ENCODE data around the gene TENM4. TPM values are rescaled to one million over a fixed set of nuclear protein-coding genes. Genes with fewer than 3 reads are reported as not detected.

Gene TENM4
- total RNA-seq, 1 experiment from 2014 or later, result 25.0 TPM

DNA sequence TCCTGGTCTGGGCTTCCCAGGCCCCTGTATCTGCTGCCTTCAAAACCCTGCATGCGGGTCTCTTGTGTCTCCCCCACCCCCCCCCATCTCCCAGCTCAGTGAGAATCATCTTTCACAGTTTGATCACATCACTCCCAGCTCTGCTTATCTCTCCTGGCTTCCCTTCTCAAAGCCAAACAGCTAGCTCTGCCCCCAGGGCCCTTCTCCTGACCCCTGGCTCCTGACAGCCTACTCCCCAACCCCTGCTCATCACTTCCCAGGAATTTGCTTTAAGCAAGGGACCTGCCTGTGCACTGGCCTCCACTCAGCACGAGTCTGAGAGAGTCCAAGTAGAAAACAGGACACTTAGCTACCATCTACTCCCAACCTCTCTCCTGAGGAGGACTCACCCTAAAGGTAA is 342.7 kb downstream of the TENM4 start (continued):
- TF ChIP-seq, protein P1, sequence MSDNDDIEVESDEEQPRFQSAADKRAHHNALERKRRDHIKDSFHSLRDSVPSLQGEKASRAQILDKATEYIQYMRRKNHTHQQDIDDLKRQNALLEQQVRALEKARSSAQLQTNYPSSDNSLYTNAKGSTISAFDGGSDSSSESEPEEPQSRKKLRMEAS (CRISPR knock-in tag; IDR thresholded peaks at IDR 0.05), result no peak
- TF ChIP-seq, protein P2, sequence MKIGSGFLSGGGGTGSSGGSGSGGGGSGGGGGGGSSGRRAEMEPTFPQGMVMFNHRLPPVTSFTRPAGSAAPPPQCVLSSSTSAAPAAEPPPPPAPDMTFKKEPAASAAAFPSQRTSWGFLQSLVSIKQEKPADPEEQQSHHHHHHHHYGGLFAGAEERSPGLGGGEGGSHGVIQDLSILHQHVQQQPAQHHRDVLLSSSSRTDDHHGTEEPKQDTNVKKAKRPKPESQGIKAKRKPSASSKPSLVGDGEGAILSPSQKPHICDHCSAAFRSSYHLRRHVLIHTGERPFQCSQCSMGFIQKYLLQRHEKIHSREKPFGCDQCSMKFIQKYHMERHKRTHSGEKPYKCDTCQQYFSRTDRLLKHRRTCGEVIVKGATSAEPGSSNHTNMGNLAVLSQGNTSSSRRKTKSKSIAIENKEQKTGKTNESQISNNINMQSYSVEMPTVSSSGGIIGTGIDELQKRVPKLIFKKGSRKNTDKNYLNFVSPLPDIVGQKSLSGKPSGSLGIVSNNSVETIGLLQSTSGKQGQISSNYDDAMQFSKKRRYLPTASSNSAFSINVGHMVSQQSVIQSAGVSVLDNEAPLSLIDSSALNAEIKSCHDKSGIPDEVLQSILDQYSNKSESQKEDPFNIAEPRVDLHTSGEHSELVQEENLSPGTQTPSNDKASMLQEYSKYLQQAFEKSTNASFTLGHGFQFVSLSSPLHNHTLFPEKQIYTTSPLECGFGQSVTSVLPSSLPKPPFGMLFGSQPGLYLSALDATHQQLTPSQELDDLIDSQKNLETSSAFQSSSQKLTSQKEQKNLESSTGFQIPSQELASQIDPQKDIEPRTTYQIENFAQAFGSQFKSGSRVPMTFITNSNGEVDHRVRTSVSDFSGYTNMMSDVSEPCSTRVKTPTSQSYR (CRISPR knock-in tag; IDR thresholded peaks at IDR 0.05), result no peak
- TF ChIP-seq, protein P3, sequence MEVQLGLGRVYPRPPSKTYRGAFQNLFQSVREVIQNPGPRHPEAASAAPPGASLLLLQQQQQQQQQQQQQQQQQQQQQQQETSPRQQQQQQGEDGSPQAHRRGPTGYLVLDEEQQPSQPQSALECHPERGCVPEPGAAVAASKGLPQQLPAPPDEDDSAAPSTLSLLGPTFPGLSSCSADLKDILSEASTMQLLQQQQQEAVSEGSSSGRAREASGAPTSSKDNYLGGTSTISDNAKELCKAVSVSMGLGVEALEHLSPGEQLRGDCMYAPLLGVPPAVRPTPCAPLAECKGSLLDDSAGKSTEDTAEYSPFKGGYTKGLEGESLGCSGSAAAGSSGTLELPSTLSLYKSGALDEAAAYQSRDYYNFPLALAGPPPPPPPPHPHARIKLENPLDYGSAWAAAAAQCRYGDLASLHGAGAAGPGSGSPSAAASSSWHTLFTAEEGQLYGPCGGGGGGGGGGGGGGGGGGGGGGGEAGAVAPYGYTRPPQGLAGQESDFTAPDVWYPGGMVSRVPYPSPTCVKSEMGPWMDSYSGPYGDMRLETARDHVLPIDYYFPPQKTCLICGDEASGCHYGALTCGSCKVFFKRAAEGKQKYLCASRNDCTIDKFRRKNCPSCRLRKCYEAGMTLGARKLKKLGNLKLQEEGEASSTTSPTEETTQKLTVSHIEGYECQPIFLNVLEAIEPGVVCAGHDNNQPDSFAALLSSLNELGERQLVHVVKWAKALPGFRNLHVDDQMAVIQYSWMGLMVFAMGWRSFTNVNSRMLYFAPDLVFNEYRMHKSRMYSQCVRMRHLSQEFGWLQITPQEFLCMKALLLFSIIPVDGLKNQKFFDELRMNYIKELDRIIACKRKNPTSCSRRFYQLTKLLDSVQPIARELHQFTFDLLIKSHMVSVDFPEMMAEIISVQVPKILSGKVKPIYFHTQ (CRISPR knock-in tag; IDR thresholded peaks at IDR 0.05), result no peak
- no peak for TF ChIP-seq ATF1 (CRISPR knock-in tag; IDR thresholded peaks at IDR 0.05)

DNA sequence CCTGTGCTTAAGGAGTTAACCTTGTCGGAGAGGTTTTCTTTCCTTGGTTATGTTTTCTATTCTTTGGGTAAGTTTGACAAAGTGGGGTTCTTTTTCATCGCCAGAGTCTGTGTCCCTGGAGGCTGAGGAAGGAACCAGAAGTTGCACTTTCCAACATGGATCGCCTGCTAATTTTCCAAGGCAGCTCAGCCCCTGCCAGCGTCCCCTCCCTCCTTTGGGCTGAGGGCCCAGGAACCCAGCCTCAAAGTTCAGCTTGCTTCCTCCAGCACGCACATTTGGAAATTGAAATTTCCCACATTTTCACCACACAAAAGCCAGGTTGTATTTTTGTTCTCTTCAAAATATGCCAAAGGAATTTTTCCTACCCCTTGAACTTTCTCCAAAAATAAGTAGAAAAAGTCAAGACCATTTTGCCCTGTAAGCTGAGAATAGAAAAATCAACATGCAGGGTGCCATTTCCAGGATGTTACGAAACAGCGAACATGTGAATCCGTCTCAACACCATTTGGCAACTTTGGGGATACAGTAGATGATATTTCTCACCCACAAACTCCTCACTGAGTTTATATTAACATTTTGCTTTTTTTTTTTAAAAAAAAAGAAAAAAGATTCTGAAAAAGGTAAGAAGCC is 343.5 kb downstream of the TENM4 start:
- H3K36me3 Mint-ChIP-seq, result no peaks in the 10 kb centered on the region
- no peak for ATAC-seq
- ChIA-PET CTCF (interaction anchor here (1.2 to 4.5 kb wide), 3 partner anchors 299 to 451 kb away, joined by 3 to 49 read pairs (median 3); no protein-coding TSS in a partner anchor), POLR2A (interaction anchor here (1.2 kb wide), 1 partner anchor 26 kb away, joined by 8 read pairs; no protein-coding TSS in a partner anchor)
- no peak overlapping the region for H3K4me3 Mint-ChIP-seq
- peaks cover 12% of the 10 kb centered on the region for H3K4me1 Mint-ChIP-seq
- H3K9me3 Mint-ChIP-seq, result peaks cover 9% of the 10 kb centered on the region; the same call in 1 of the 2 replicates
- H3K27ac Mint-ChIP-seq, result no peak overlapping the region
- no peak for TF ChIP-seq TEAD1 (CRISPR knock-in tag; IDR thresholded peaks at IDR 0.05)
- TF ChIP-seq HMGA2 (CRISPR knock-in tag; IDR thresholded peaks at IDR 0.05), result no peak
- no peak for TF ChIP-seq RELA (CRISPR knock-in tag; IDR thresholded peaks at IDR 0.05; ENCODE audit: borderline replicate concordance)
- TF ChIP-seq, protein P4, sequence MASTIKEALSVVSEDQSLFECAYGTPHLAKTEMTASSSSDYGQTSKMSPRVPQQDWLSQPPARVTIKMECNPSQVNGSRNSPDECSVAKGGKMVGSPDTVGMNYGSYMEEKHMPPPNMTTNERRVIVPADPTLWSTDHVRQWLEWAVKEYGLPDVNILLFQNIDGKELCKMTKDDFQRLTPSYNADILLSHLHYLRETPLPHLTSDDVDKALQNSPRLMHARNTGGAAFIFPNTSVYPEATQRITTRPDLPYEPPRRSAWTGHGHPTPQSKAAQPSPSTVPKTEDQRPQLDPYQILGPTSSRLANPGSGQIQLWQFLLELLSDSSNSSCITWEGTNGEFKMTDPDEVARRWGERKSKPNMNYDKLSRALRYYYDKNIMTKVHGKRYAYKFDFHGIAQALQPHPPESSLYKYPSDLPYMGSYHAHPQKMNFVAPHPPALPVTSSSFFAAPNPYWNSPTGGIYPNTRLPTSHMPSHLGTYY (CRISPR knock-in tag; IDR thresholded peaks at IDR 0.05), result no peak
- TF ChIP-seq TP53 (CRISPR knock-in tag; IDR thresholded peaks at IDR 0.05), result no peak
- TF ChIP-seq RORB (CRISPR knock-in tag; IDR thresholded peaks at IDR 0.05), result no peak
- no peak for TF ChIP-seq FOXK1 (CRISPR knock-in tag; IDR thresholded peaks at IDR 0.05)
- TF ChIP-seq, protein P5, sequence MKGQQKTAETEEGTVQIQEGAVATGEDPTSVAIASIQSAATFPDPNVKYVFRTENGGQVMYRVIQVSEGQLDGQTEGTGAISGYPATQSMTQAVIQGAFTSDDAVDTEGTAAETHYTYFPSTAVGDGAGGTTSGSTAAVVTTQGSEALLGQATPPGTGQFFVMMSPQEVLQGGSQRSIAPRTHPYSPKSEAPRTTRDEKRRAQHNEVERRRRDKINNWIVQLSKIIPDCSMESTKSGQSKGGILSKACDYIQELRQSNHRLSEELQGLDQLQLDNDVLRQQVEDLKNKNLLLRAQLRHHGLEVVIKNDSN (CRISPR knock-in tag; IDR thresholded peaks at IDR 0.05), result no peak
- TF ChIP-seq, protein P6, sequence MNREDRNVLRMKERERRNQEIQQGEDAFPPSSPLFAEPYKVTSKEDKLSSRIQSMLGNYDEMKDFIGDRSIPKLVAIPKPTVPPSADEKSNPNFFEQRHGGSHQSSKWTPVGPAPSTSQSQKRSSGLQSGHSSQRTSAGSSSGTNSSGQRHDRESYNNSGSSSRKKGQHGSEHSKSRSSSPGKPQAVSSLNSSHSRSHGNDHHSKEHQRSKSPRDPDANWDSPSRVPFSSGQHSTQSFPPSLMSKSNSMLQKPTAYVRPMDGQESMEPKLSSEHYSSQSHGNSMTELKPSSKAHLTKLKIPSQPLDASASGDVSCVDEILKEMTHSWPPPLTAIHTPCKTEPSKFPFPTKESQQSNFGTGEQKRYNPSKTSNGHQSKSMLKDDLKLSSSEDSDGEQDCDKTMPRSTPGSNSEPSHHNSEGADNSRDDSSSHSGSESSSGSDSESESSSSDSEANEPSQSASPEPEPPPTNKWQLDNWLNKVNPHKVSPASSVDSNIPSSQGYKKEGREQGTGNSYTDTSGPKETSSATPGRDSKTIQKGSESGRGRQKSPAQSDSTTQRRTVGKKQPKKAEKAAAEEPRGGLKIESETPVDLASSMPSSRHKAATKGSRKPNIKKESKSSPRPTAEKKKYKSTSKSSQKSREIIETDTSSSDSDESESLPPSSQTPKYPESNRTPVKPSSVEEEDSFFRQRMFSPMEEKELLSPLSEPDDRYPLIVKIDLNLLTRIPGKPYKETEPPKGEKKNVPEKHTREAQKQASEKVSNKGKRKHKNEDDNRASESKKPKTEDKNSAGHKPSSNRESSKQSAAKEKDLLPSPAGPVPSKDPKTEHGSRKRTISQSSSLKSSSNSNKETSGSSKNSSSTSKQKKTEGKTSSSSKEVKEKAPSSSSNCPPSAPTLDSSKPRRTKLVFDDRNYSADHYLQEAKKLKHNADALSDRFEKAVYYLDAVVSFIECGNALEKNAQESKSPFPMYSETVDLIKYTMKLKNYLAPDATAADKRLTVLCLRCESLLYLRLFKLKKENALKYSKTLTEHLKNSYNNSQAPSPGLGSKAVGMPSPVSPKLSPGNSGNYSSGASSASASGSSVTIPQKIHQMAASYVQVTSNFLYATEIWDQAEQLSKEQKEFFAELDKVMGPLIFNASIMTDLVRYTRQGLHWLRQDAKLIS (CRISPR knock-in tag; IDR thresholded peaks at IDR 0.05; ENCODE audit: borderline replicate concordance), result no peak
- no peak for TF ChIP-seq NR2C2 (CRISPR knock-in tag; IDR thresholded peaks at IDR 0.05)
- TF ChIP-seq ZNF121 (CRISPR knock-in tag; IDR thresholded peaks at IDR 0.05), result no peak
- TF ChIP-seq, protein P7, sequence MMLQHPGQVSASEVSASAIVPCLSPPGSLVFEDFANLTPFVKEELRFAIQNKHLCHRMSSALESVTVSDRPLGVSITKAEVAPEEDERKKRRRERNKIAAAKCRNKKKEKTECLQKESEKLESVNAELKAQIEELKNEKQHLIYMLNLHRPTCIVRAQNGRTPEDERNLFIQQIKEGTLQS (CRISPR knock-in tag; conservative IDR thresholded peaks at IDR 0.05), result no peak
- no peak for TF ChIP-seq KAT7 (CRISPR knock-in tag; IDR thresholded peaks at IDR 0.05; ENCODE audit: borderline replicate concordance)
- TF ChIP-seq ZNF416 (CRISPR knock-in tag; IDR thresholded peaks at IDR 0.05), result no peak
- no peak for TF ChIP-seq MYBL2 (CRISPR knock-in tag; IDR thresholded peaks at IDR 0.05)
- TF ChIP-seq, protein P8, sequence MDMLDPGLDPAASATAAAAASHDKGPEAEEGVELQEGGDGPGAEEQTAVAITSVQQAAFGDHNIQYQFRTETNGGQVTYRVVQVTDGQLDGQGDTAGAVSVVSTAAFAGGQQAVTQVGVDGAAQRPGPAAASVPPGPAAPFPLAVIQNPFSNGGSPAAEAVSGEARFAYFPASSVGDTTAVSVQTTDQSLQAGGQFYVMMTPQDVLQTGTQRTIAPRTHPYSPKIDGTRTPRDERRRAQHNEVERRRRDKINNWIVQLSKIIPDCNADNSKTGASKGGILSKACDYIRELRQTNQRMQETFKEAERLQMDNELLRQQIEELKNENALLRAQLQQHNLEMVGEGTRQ (CRISPR knock-in tag; IDR thresholded peaks at IDR 0.05), result no peak
- no peaks in the 10 kb centered on the region; the same call in 1 of the 2 replicates for H3K27me3 Mint-ChIP-seq (ENCODE audit: low read depth)
- no peak for DNase-seq (ENCODE audit: low spot score)

All from WTC11 (cell line).